ENCODE data around the gene ZNF518B.

DNA sequence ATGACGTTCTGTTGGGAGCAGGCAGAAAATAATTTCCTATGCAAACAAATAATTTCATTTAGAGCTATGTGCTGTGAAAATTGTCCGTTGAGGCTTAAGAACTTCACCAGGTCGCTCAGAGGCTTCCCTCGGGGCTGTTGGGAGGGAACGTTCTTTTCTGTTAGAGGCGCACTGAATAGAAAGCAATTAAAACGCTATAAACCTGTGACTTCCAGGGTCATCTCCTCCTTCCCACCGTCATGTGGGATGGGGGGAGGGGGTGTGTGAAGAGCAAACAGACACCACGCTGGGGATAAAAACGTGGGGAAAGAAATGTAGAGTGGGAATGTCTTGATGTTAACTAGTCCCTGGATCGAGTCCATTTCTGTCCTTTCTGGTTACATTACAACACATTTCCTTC lies 35.2 kb upstream of the ZNF518B start:
- TF ChIP-seq EZH2 (IDR thresholded peaks at IDR 0.05; ENCODE audit: borderline replicate concordance, insufficient read depth, low read length, poor library complexity, severe bottlenecking) (no peak), RAD21 (conservative IDR thresholded peaks at IDR 0.05) (no peak), POLR2AphosphoS5 (IDR thresholded peaks at IDR 0.05) (no peak), EP300 (conservative IDR thresholded peaks at IDR 0.05; ENCODE audit: poor library complexity, severe bottlenecking) (no peak), SMC3 (conservative IDR thresholded peaks at IDR 0.05; ENCODE audit: poor library complexity) (no peak)
- TF ChIP-seq, protein P1, sequence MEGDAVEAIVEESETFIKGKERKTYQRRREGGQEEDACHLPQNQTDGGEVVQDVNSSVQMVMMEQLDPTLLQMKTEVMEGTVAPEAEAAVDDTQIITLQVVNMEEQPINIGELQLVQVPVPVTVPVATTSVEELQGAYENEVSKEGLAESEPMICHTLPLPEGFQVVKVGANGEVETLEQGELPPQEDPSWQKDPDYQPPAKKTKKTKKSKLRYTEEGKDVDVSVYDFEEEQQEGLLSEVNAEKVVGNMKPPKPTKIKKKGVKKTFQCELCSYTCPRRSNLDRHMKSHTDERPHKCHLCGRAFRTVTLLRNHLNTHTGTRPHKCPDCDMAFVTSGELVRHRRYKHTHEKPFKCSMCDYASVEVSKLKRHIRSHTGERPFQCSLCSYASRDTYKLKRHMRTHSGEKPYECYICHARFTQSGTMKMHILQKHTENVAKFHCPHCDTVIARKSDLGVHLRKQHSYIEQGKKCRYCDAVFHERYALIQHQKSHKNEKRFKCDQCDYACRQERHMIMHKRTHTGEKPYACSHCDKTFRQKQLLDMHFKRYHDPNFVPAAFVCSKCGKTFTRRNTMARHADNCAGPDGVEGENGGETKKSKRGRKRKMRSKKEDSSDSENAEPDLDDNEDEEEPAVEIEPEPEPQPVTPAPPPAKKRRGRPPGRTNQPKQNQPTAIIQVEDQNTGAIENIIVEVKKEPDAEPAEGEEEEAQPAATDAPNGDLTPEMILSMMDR (IDR thresholded peaks at IDR 0.05; ENCODE audit: poor library complexity, severe bottlenecking): no peak
- TF ChIP-seq, protein P2, sequence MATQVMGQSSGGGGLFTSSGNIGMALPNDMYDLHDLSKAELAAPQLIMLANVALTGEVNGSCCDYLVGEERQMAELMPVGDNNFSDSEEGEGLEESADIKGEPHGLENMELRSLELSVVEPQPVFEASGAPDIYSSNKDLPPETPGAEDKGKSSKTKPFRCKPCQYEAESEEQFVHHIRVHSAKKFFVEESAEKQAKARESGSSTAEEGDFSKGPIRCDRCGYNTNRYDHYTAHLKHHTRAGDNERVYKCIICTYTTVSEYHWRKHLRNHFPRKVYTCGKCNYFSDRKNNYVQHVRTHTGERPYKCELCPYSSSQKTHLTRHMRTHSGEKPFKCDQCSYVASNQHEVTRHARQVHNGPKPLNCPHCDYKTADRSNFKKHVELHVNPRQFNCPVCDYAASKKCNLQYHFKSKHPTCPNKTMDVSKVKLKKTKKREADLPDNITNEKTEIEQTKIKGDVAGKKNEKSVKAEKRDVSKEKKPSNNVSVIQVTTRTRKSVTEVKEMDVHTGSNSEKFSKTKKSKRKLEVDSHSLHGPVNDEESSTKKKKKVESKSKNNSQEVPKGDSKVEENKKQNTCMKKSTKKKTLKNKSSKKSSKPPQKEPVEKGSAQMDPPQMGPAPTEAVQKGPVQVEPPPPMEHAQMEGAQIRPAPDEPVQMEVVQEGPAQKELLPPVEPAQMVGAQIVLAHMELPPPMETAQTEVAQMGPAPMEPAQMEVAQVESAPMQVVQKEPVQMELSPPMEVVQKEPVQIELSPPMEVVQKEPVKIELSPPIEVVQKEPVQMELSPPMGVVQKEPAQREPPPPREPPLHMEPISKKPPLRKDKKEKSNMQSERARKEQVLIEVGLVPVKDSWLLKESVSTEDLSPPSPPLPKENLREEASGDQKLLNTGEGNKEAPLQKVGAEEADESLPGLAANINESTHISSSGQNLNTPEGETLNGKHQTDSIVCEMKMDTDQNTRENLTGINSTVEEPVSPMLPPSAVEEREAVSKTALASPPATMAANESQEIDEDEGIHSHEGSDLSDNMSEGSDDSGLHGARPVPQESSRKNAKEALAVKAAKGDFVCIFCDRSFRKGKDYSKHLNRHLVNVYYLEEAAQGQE (IDR thresholded peaks at IDR 0.05; ENCODE audit: borderline replicate concordance): no peak
